Activated CD8-positive, alpha-beta T cell treated with anti-CD3 and anti-CD28 coated beads for 36 hours (primary cell): Measurements from ENCODE around the gene FAM76B. TPM values are rescaled to one million over a fixed set of nuclear protein-coding genes. Genes with fewer than 3 reads are reported as not detected.

ENCODE experiments used
- ATAC-seq: fragments of 200-7000 bp; cut with Tn5 transposase; one replicate; pipeline ENCODE4 v1.10.0; 2021; ENCODE audit warnings: mild to moderate bottlenecking, moderate library complexity
- CTCF ChIA-PET: fragments of 350-600 bp; sonication (Branson Sonifier 250); formaldehyde crosslinking; loops from one replicate; lab custom pipeline; 2021; ENCODE audit warnings: antibody characterized with exemption; lab: Charles Lee
- POLR2A ChIA-PET: fragments of 350-600 bp; sonication (Branson Sonifier 250); formaldehyde crosslinking; loops from one replicate; lab custom pipeline; 2021; ENCODE audit warnings: antibody characterized with exemption; lab: Charles Lee
- DNase-seq: peaks from one replicate; pipeline ENCODE4 v3.0.0-alpha.2; 2020
- H3K27ac Mint-ChIP-seq: one replicate; pipeline ENCODE4 v1.8.0; 2021; ENCODE audit warnings: mild to moderate bottlenecking, mixed read lengths
- H3K27me3 Mint-ChIP-seq: one replicate; pipeline ENCODE4 v1.8.0; 2021; ENCODE audit warnings: mixed read lengths
- H3K36me3 Mint-ChIP-seq: one replicate; pipeline ENCODE4 v1.8.0; 2021; ENCODE audit warnings: low read depth, mixed read lengths
- H3K4me1 Mint-ChIP-seq: one replicate; pipeline ENCODE4 v1.8.0; 2021; ENCODE audit warnings: low read depth, mixed read lengths
- H3K4me3 Mint-ChIP-seq: one replicate; pipeline ENCODE4 v1.8.0; 2021; ENCODE audit warnings: mild to moderate bottlenecking, moderate library complexity, mixed read lengths
- H3K9me3 Mint-ChIP-seq: one replicate; pipeline ENCODE4 v1.8.0; 2021; ENCODE audit warnings: mixed read lengths
- intact Hi-C: fragments of 100-400 bp; cut with micrococcal nuclease; formaldehyde crosslinking; loops from one replicate; pipeline ENCODE4 v1.10.0; 2022
- total RNA-seq, 2 experiments: library from RNA; stranded (reverse); gene quantifications; one replicate each; pipeline ENCODE4 v1.2.3, GENCODE V29; 2021
- TF ChIP-seq, protein P1 (sequence below): fragments of 200-600 bp; IDR thresholded peaks from one replicate; pipeline ENCODE4 v1.8.0; 2022; ENCODE audit warnings: antibody characterized with exemption, mild to moderate bottlenecking

The FAM76B gene
- total RNA-seq, 2 experiments from 2014 or later = 45.3 to 46.0 TPM

DNA sequence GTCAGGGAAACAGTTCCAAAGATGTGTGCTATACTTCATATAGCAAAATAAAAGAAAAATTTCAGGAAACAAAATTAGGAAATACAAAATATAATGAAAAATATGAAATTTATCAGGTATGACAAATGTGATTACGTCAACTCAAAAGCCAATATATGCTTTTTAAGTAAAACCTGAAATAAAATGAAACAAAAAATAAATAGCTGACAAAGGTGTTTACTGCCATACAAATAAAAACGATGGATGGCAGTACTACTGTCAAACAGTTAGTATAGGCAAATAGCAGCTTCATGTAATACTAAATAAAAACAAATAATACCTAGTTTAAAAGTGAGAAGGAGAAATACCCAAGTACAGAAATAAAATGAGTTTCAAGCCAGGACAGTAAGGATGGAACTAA, 14.4 kb upstream of the FAM76B start:
- intact Hi-C loops = no loop called here
- ATAC-seq = no peak

DNA sequence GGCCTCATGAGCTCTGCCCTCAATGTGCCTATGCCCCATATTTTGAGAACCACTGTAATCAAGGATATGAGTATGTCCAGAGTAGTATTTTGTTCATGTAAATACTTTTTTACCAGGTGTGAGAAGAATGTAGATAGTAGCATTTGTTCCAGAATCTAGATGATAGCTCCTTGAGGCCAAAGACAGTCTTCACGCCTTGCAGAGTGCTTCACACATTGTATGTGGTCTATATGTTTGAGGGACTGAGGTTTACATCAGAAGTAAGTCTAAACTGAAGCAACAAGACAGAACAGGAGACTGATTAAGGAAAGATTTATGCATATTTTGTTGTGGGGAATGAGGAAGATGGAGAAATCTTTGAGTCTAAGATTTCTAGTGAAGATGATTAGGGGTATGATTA, 13.2 kb upstream of the FAM76B start:
- ATAC-seq = no peak
- Mint-ChIP-seq H3K36me3 (peaks cover 45% of the 10 kb centered on the region), H3K27ac (no peak overlapping the region), H3K4me1 (peaks cover 3% of the 10 kb centered on the region), H3K27me3 (no peaks in the 10 kb centered on the region), H3K4me3 (no peak overlapping the region), H3K9me3 (no peaks in the 10 kb centered on the region)
- no peak for DNase-seq
- POLR2A ChIA-PET = interaction anchor here (1.8 kb wide), 1 partner anchor 11 kb away, joined by 5 read pairs; no protein-coding TSS in a partner anchor
- intact Hi-C loops = no loop called here
- CTCF ChIA-PET = interaction anchor here (1.6 kb wide), 1 partner anchor 10 kb away, joined by 4 read pairs; no protein-coding TSS in a partner anchor
- TF ChIP-seq, protein P1, sequence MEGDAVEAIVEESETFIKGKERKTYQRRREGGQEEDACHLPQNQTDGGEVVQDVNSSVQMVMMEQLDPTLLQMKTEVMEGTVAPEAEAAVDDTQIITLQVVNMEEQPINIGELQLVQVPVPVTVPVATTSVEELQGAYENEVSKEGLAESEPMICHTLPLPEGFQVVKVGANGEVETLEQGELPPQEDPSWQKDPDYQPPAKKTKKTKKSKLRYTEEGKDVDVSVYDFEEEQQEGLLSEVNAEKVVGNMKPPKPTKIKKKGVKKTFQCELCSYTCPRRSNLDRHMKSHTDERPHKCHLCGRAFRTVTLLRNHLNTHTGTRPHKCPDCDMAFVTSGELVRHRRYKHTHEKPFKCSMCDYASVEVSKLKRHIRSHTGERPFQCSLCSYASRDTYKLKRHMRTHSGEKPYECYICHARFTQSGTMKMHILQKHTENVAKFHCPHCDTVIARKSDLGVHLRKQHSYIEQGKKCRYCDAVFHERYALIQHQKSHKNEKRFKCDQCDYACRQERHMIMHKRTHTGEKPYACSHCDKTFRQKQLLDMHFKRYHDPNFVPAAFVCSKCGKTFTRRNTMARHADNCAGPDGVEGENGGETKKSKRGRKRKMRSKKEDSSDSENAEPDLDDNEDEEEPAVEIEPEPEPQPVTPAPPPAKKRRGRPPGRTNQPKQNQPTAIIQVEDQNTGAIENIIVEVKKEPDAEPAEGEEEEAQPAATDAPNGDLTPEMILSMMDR = no peak

More for the DNA sequence above, 14.4 kb upstream of the FAM76B start:
- H3K9me3 Mint-ChIP-seq = no peaks in the 10 kb centered on the region
- no peaks in the 10 kb centered on the region for H3K4me1 Mint-ChIP-seq
- H3K27me3 Mint-ChIP-seq = no peaks in the 10 kb centered on the region
- peaks cover 51% of the 10 kb centered on the region for H3K36me3 Mint-ChIP-seq
- TF ChIP-seq, protein P1 = no peak
- no peak overlapping the region for H3K4me3 Mint-ChIP-seq
- no peak overlapping the region for H3K27ac Mint-ChIP-seq
- CTCF ChIA-PET = interaction anchor here (0.7 to 1.4 kb wide), 2 partner anchors 32 to 35 kb away, joined by 3 to 4 read pairs; no protein-coding TSS in a partner anchor
- POLR2A ChIA-PET = no interaction called here
- DNase-seq = no peak

DNA sequence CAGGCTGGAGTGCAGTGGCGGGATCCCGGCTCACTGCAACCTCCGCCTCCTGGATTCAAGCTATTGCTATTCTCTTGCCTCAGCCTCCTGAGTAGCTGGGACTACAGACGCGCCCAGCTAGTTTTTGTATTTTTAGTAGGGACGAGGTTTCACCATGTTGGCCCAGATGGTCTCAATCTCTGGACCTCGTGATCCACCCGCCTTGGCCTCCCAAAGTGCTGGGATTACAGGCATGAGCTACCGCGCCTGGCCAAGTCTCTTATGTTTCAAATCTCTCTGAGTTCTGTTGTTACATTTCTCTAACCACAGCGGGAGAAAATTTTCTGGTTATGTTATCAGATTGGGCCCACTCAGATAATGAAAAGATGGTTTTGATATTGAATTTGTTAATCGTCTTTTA, 10.9 kb upstream of the FAM76B start:
- POLR2A ChIA-PET = interaction anchor here (1.0 kb wide), 1 partner anchor 10 kb away, joined by 3 read pairs; the partner anchor contains the start of gene CEP57
- intact Hi-C loops = no loop called here

DNA sequence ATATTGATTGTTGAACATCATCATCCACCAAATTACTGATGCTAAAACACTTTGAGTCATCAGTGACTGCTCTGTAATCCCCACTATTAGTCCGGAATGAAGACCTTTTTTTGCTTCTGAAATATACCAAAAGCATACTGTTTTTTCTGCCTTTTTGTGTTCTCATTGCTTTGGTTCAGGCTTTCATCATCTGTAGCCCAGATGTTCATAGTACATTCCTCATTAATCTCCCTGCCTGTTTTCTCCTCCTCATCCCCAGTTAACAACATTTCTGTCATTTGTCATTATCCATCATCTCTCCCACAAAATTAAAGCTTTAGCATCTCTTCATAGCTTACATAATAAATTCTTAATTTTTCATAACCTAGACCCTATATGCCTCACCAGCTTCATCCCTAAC, 10.0 kb upstream of the FAM76B start:
- POLR2A ChIA-PET = interaction anchor here (1.0 kb wide), 1 partner anchor 9 kb away, joined by 3 read pairs; the partner anchor contains the start of gene CEP57
- no peaks in the 10 kb centered on the region for H3K9me3 Mint-ChIP-seq
- ATAC-seq (no peak), DNase-seq (no peak)
- no peak overlapping the region for H3K4me3 Mint-ChIP-seq
- H3K27ac Mint-ChIP-seq = no peak overlapping the region
- CTCF ChIA-PET = interaction anchor here (0.8 to 1.3 kb wide), 2 partner anchors 8 to 648 kb away, joined by 3 to 6 read pairs; partner anchors contain the start of gene CEP57
- H3K36me3 Mint-ChIP-seq = peaks cover 31% of the 10 kb centered on the region
- intact Hi-C loops = no loop called here
- H3K27me3 Mint-ChIP-seq = no peaks in the 10 kb centered on the region
- TF ChIP-seq, protein P1 = no peak
- H3K4me1 Mint-ChIP-seq = peaks cover 15% of the 10 kb centered on the region

More for the DNA sequence above, 10.9 kb upstream of the FAM76B start:
- Mint-ChIP-seq H3K27ac (no peak overlapping the region), H3K36me3 (peaks cover 34% of the 10 kb centered on the region), H3K27me3 (no peaks in the 10 kb centered on the region), H3K9me3 (no peaks in the 10 kb centered on the region), H3K4me1 (peaks cover 10% of the 10 kb centered on the region), H3K4me3 (no peak overlapping the region)
- TF ChIP-seq, protein P1 = no peak
- ATAC-seq (no peak), DNase-seq (no peak)
- CTCF ChIA-PET = interaction anchor here (1.3 kb wide), 1 partner anchor 9 kb away, joined by 6 read pairs; the partner anchor contains the start of gene CEP57

DNA sequence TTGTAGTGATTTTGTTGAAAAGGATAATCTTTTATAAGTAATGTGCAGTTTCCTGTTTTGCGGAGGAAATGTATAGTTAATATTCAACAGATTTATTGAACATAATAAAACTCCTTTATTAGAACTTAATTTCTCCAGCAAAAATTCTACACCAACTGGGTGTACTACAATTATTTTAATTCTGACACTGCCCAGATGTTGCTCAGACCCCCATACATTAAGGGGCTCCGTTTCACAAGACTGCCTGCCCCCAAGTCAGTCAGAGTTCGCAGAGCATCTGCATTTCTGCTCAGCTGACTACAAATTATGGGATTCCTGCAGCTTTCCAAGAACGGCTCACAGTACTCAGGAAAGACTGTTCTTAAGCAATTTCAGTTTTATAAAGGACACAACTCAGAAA, 6.9 kb upstream of the FAM76B start:
- Mint-ChIP-seq H3K4me3 (no peak overlapping the region), H3K36me3 (peaks cover 44% of the 10 kb centered on the region), H3K27ac (no peak overlapping the region), H3K9me3 (no peaks in the 10 kb centered on the region), H3K4me1 (peaks cover 43% of the 10 kb centered on the region), H3K27me3 (no peaks in the 10 kb centered on the region)
- DNase-seq (no peak), ATAC-seq (no peak)
- intact Hi-C loops = no loop called here
- TF ChIP-seq, protein P1 = no peak
- ChIA-PET CTCF (no interaction called here), POLR2A (no interaction called here)
